ENCODE results near the gene KRT4. TPM values are rescaled to one million over a fixed set of nuclear protein-coding genes. Genes with fewer than 3 reads are reported as not detected.

The KRT4 gene
- total and polyA plus RNA-seq, 2 experiments from 2014 or later: 4.2 to 8.7 TPM

DNA sequence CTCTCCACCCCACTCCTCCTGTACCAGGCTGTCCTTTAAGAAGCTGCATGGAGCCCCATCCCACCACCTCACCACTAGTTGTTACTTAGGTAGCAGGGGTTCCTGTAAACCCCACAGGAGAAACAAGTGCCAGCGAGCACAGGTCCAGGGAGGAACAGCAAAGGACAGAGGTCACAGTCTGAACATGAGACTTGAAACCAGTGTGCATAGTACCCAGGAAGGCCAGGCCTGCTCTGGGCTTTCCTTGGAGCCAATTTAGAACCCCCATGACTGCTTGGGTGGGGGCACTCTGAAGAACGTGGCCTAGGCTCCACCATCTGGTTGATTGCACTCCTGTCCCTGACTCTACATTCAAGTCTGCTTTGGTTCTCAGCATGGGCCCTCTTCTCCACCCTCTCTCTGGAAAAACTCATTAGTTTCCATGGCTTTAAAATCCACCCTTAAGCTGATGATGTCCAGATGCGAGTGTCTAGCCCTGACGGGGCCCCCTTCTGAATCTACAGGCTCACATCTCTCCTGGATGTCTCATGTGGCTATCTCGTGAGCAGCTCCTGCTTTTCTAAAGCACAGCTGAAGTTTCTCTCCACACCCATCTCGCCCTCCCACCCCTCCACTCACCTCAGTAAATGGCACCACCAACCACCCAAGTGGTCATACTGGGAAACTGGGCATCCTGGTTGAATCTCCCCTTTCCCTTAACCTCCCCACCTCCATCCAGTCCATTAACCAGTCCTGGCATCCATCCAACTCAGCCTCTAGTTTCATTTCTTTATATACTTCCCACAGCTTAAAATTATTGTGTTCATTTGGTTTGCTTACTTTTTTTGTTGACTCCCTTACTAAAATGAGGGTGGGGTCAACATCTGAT is 26.4 kb downstream of the KRT4 start:
- Histone ChIP-seq H3K79me2 (no peaks in the 10 kb centered on the region), H3K9me3 (ENCODE audit: low read depth) (no peaks in the 10 kb centered on the region), H3K27ac (no peak overlapping the region), H3K9me2 (replicated peaks; ENCODE audit: insufficient read depth) (no peaks in the 10 kb centered on the region), H3K4me1 (ENCODE audit: insufficient read depth) (peaks cover 5% of the 10 kb centered on the region), H3K36me3 (replicated peaks; ENCODE audit: insufficient read depth, low read depth) (no peaks in the 10 kb centered on the region), H3K4me2 (no peak overlapping the region), H3K4me3 (no peak overlapping the region), H2AFZ (no peak overlapping the region), H4K20me1 (ENCODE audit: insufficient read depth, poor library complexity, severe bottlenecking) (no peaks in the 10 kb centered on the region), H3K27me3 (peaks cover under 1% of the 10 kb centered on the region)
- DNase-seq (ENCODE audit: low spot score): peak; percentile 57
- 52% methylated on average over 6 of the region's 6 CpGs for WGBS (ENCODE audit: low lambda C conversion rate, missing lambda C conversion rate)
- TF ChIP-seq EZH2 (IDR thresholded peaks at IDR 0.05; ENCODE audit: borderline replicate concordance): no peak
- TF ChIP-seq EZH2phosphoT487 (IDR thresholded peaks at IDR 0.05; ENCODE audit: low read depth, severe bottlenecking, unreplicated experiment): no peak
- TF ChIP-seq CTCF (IDR thresholded peaks at IDR 0.05; ENCODE audit: poor library complexity): no peak

GRCh38 chr12:52784909-52785308 is 29.0 kb downstream of the KRT4 start:
- Histone ChIP-seq H3K27ac (no peak overlapping the region), H3K9me2 (replicated peaks; ENCODE audit: insufficient read depth) (no peaks in the 10 kb centered on the region)

DNA sequence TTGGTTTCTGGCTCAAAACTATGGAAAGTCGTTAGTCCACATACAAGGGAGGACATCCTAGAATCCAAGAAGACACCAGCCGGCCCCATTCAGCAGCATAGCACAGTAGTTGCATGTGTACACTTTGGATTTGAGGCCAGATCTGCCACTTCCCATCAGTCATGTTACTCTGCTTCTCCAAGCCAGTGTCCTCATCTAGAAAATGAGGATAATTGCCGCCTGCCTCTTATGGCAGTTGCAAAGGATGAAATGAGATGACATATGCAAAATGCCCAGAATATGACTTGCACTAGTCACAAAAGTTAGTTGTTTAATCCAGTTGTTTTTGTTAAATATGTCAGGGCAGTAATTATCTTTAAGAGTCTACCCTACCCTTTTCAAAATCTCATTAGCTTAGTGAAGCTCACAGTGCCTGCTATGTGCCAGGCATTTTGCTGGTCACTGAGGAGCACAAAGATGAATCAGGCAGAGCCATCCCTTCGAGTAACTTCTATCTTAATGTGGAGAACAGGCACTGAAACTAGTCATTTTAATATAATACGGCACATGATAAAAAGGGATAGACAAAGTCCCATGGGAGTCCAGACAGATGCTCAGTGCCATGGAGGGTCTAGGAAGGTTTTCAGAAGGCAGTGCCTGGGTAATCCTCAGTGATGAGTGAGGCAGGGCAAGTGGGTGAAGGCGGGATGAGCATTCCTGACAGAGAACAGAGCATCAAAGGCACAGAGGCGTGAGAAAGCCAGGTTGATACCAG is 30.2 kb downstream of the KRT4 start:
- H4K20me1 ChIP-seq (ENCODE audit: insufficient read depth, poor library complexity, severe bottlenecking): no peaks in the 10 kb centered on the region
- H3K4me1 ChIP-seq (ENCODE audit: insufficient read depth): peaks cover 5% of the 10 kb centered on the region
- TF ChIP-seq EZH2 (IDR thresholded peaks at IDR 0.05; ENCODE audit: borderline replicate concordance) (no peak), CTCF (IDR thresholded peaks at IDR 0.05; ENCODE audit: poor library complexity) (no peak), EZH2phosphoT487 (IDR thresholded peaks at IDR 0.05; ENCODE audit: low read depth, severe bottlenecking, unreplicated experiment) (no peak)
- no peak overlapping the region for H2AFZ ChIP-seq
- H3K79me2 ChIP-seq: no peaks in the 10 kb centered on the region
- no peak for DNase-seq (ENCODE audit: low spot score)
- H3K9me2 ChIP-seq (replicated peaks; ENCODE audit: insufficient read depth): no peaks in the 10 kb centered on the region
- no peaks in the 10 kb centered on the region for H3K9me3 ChIP-seq (ENCODE audit: low read depth)
- no peak overlapping the region for H3K4me3 ChIP-seq
- no peak overlapping the region for H3K27ac ChIP-seq
- H3K27me3 ChIP-seq: peaks cover 6% of the 10 kb centered on the region
- H3K4me2 ChIP-seq: no peak overlapping the region
- WGBS (ENCODE audit: low lambda C conversion rate, missing lambda C conversion rate): 82% methylated on average over 7 of the region's 7 CpGs
- no peaks in the 10 kb centered on the region for H3K36me3 ChIP-seq (replicated peaks; ENCODE audit: insufficient read depth, low read depth)

More at GRCh38 chr12:52784909-52785308, 29.0 kb downstream of the KRT4 start:
- no peaks in the 10 kb centered on the region for H3K9me3 ChIP-seq (ENCODE audit: low read depth)
- WGBS (ENCODE audit: low lambda C conversion rate, missing lambda C conversion rate): 85% methylated on average over 3 of the region's 3 CpGs
- no peaks in the 10 kb centered on the region for H3K36me3 ChIP-seq (replicated peaks; ENCODE audit: insufficient read depth, low read depth)
- H3K79me2 ChIP-seq: no peaks in the 10 kb centered on the region
- no peaks in the 10 kb centered on the region for H4K20me1 ChIP-seq (ENCODE audit: insufficient read depth, poor library complexity, severe bottlenecking)
- TF ChIP-seq CTCF (IDR thresholded peaks at IDR 0.05; ENCODE audit: poor library complexity) (no peak), EZH2 (IDR thresholded peaks at IDR 0.05; ENCODE audit: borderline replicate concordance) (no peak), EZH2phosphoT487 (IDR thresholded peaks at IDR 0.05; ENCODE audit: low read depth, severe bottlenecking, unreplicated experiment) (no peak)
- no peak overlapping the region for H3K4me2 ChIP-seq
- H3K4me3 ChIP-seq: no peak overlapping the region
- no peak overlapping the region for H2AFZ ChIP-seq
- peaks cover 6% of the 10 kb centered on the region for H3K27me3 ChIP-seq
- DNase-seq (ENCODE audit: low spot score): no peak
- peaks cover 5% of the 10 kb centered on the region for H3K4me1 ChIP-seq (ENCODE audit: insufficient read depth)
